K562 (cell line): ENCODE results near the gene SGO1.

Source experiments
- EP300 ChIP-seq: IDR thresholded peaks from 2 replicates; pipeline ENCODE4 v1.6.1; 2012; ENCODE audit warnings: low read length, improper control_type of control experiment
- EZH2 ChIP-seq: IDR thresholded peaks from 2 replicates; pipeline ENCODE4 v1.6.1; 2012; ENCODE audit warnings: low read depth, mild to moderate bottlenecking, inconsistent platforms, low read length, borderline replicate concordance
- JUN ChIP-seq, 2 experiments: sonication (generic) in 1 of 2; formaldehyde crosslinking in 1 of 2; IDR thresholded peaks; 2 replicates each; pipeline versions ENCODE4 v1.6.1 to v1.8.0; 2012 to 2022; ENCODE audit warnings: borderline replicate concordance in 2 of 2, mild to moderate bottlenecking in 2 of 2, improper control_type of control experiment in 1 of 2, low read depth in 1 of 2, low read length in 1 of 2, missing genetic modification reagents in 1 of 2
- MAZ ChIP-seq, 2 experiments: fragments of 450-650 bp in 1 of 2; sonication (generic) in 1 of 2; formaldehyde crosslinking; IDR thresholded peaks in 1 of 2; conservative IDR thresholded peaks in 1 of 2; 2 replicates each; pipeline versions ENCODE4 v1.4.0 to v1.5.0; 2020; ENCODE audit warnings: mild to moderate bottlenecking in 1 of 2, missing genetic modification reagents in 1 of 2
- NBN ChIP-seq: fragments of 450-650 bp; IDR thresholded peaks from 2 replicates; pipeline ENCODE4 v1.6.1; 2016; ENCODE audit warnings: low read depth, mild to moderate bottlenecking
- NRF1 ChIP-seq, 2 experiments: fragments of 450-650 bp; IDR thresholded peaks in 1 of 2; conservative IDR thresholded peaks in 1 of 2; 2 replicates each; pipeline ENCODE4 v1.6.1; 2014; ENCODE audit warnings: mild to moderate bottlenecking in 2 of 2
- POLR2AphosphoS5 ChIP-seq: IDR thresholded peaks from 2 replicates; pipeline ENCODE4 v1.6.1; 2011; ENCODE audit warnings: mild to moderate bottlenecking, low read depth, low read length, moderate library complexity; ENCODE audit not compliant: control insufficient read depth, insufficient read depth
- SETDB1 ChIP-seq: IDR thresholded peaks from one replicate; pipeline ENCODE4 v1.6.1; 2012; ENCODE audit warnings: low read length, control low read depth, inconsistent platforms
- SPI1 ChIP-seq: IDR thresholded peaks from 2 replicates; pipeline ENCODE4 v1.6.1; 2011; ENCODE audit warnings: low read depth, low read length, control low read depth, borderline replicate concordance
- TAF1 ChIP-seq: IDR thresholded peaks from 2 replicates; pipeline ENCODE4 v1.6.1; 2011; ENCODE audit warnings: mild to moderate bottlenecking, low read length, moderate library complexity; ENCODE audit not compliant: insufficient read depth, control insufficient read depth, severe bottlenecking; ENCODE audit errors: extremely low read depth
- TF ChIP-seq, protein P1 (sequence below): IDR thresholded peaks from 2 replicates; pipeline ENCODE4 v1.6.1; 2011; ENCODE audit not compliant: insufficient read length; ENCODE audit errors: extremely low read depth
- TF ChIP-seq, protein P2 (sequence below), 3 experiments: IDR thresholded peaks in 2 of 3; conservative IDR thresholded peaks in 1 of 3; 2 replicates each; pipeline ENCODE4 v1.5.1; 2011 to 2012; ENCODE audit warnings: low read length in 3 of 3, mild to moderate bottlenecking in 3 of 3, control low read depth in 2 of 3, improper control_type of control experiment in 1 of 3, inconsistent platforms in 1 of 3, low read depth in 1 of 3, mixed read lengths in 1 of 3, moderate library complexity in 1 of 3; ENCODE audit not compliant: insufficient read depth in 2 of 3
- TF ChIP-seq, protein P3 (sequence below): sonication (generic); formaldehyde crosslinking; IDR thresholded peaks from 2 replicates; pipeline ENCODE4 v1.8.1; 2023; ENCODE audit warnings: mild to moderate bottlenecking, missing genetic modification reagents
- TF ChIP-seq, protein P4 (sequence below): fragments of 450-650 bp; IDR thresholded peaks from 2 replicates; pipeline ENCODE4 v1.6.1; 2016; ENCODE audit warnings: antibody characterized with exemption

DNA sequence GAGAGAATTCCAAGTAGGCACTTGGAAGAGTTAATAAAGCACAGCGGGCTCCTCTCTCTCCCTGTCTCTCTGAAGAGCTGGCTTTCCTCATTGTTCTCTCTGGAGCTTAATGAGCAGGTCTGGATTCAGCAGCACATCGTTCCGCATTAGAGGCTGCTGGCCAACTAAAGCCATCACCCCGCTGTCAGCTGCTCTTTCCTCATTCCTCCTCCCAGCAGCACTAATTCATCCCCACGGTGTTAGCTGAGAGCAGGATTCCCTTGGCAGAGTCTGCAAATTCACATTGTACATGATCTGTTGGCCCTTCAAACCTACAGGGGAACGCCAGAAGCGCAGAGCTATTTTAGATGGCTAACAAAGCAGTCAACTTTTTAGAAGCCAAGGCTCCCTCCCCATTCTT lies 44.2 kb downstream of the SGO1 start:
- TF ChIP-seq JUN (IDR thresholded peaks at IDR 0.05; ENCODE audit: borderline replicate concordance, low read depth, low read length) (no peak), JUN (CRISPR knock-in tag; IDR thresholded peaks at IDR 0.05; ENCODE audit: borderline replicate concordance) (no peak), EP300 (no peak), SPI1 (no peak), EZH2 (no peak), SETDB1 (no peak), NRF1 (conservative IDR thresholded peaks at IDR 0.05 in 1 of 2, IDR thresholded peaks at IDR 0.05 in 1 of 2) (no peak), POLR2AphosphoS5 (no peak), MAZ (CRISPR knock-in tag; conservative IDR thresholded peaks at IDR 0.05 in 1 of 2, IDR thresholded peaks at IDR 0.05 in 1 of 2) (no peak), NBN (no peak), TAF1 (no peak)
- TF ChIP-seq, protein P1, sequence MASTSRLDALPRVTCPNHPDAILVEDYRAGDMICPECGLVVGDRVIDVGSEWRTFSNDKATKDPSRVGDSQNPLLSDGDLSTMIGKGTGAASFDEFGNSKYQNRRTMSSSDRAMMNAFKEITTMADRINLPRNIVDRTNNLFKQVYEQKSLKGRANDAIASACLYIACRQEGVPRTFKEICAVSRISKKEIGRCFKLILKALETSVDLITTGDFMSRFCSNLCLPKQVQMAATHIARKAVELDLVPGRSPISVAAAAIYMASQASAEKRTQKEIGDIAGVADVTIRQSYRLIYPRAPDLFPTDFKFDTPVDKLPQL, result no peak
- TF ChIP-seq, protein P2, sequence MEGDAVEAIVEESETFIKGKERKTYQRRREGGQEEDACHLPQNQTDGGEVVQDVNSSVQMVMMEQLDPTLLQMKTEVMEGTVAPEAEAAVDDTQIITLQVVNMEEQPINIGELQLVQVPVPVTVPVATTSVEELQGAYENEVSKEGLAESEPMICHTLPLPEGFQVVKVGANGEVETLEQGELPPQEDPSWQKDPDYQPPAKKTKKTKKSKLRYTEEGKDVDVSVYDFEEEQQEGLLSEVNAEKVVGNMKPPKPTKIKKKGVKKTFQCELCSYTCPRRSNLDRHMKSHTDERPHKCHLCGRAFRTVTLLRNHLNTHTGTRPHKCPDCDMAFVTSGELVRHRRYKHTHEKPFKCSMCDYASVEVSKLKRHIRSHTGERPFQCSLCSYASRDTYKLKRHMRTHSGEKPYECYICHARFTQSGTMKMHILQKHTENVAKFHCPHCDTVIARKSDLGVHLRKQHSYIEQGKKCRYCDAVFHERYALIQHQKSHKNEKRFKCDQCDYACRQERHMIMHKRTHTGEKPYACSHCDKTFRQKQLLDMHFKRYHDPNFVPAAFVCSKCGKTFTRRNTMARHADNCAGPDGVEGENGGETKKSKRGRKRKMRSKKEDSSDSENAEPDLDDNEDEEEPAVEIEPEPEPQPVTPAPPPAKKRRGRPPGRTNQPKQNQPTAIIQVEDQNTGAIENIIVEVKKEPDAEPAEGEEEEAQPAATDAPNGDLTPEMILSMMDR (IDR thresholded peaks at IDR 0.05 in 2 of 3, conservative IDR thresholded peaks at IDR 0.05 in 1 of 3; ENCODE audit: insufficient read depth in 2 of 3, low read depth in 1 of 3, low read length in 3 of 3), result no peak
- TF ChIP-seq, protein P3, sequence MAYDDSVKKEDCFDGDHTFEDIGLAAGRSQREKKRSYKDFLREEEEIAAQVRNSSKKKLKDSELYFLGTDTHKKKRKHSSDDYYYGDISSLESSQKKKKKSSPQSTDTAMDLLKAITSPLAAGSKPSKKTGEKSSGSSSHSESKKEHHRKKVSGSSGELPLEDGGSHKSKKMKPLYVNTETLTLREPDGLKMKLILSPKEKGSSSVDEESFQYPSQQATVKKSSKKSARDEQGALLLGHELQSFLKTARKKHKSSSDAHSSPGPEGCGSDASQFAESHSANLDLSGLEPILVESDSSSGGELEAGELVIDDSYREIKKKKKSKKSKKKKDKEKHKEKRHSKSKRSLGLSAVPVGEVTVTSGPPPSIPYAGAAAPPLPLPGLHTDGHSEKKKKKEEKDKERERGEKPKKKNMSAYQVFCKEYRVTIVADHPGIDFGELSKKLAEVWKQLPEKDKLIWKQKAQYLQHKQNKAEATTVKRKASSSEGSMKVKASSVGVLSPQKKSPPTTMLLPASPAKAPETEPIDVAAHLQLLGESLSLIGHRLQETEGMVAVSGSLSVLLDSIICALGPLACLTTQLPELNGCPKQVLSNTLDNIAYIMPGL, result no peak
- TF ChIP-seq, protein P4, sequence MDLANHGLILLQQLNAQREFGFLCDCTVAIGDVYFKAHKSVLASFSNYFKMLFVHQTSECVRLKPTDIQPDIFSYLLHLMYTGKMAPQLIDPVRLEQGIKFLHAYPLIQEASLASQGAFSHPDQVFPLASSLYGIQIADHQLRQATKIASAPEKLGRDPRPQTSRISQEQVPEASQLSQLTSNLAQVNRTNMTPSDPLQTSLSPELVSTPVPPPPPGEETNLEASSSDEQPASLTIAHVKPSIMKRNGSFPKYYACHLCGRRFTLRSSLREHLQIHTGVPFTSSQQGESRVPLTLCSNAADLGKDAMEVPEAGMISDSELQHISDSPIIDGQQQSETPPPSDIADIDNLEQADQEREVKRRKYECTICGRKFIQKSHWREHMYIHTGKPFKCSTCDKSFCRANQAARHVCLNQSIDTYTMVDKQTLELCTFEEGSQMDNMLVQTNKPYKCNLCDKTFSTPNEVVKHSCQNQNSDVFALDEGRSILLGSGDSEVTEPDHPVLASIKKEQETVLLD, result no peak
